ENCODE results near the gene ADAMTS20.
"Not testable (repeated sequence)": the region's sequence is repeated elsewhere in the genome, so short reads cannot be mapped to it uniquely, and the experiment has no call there.

DNA sequence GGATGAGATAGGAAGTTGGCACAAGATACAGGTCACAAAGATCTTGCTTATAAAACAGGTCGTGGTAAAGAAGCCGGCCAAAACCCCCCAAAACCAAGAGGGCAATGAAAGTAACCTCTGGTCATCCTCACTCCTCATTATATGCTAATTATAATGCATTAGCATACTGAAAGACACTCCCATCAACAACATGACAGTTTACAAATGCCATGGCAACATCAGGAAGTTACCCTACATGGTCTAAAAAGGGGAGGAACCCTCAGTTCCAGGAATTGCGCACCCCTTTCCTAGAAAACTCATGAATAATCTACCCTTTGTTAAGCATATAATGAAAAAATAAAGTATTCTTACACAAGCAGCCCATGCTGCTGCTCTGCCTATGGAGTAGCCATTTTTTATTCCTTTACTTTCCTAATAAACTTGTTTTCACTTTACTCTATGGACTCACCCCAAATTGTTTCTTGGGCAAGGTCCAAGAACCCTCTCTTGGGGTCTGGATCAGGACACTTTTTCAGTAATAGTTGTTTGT lies 210.2 kb downstream of the ADAMTS20 start:
- TF ChIP-seq ZNF396 (CRISPR knock-in tag; IDR thresholded peaks at IDR 0.05; ENCODE audit: borderline replicate concordance); ZNF423 (CRISPR knock-in tag; IDR thresholded peaks at IDR 0.05); SMAD3 (CRISPR knock-in tag; IDR thresholded peaks at IDR 0.05; ENCODE audit: borderline replicate concordance): not testable (repeated sequence)
- TF ChIP-seq, protein P1, sequence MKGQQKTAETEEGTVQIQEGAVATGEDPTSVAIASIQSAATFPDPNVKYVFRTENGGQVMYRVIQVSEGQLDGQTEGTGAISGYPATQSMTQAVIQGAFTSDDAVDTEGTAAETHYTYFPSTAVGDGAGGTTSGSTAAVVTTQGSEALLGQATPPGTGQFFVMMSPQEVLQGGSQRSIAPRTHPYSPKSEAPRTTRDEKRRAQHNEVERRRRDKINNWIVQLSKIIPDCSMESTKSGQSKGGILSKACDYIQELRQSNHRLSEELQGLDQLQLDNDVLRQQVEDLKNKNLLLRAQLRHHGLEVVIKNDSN (CRISPR knock-in tag; IDR thresholded peaks at IDR 0.05) = not testable (repeated sequence)
- TF ChIP-seq, protein P2, sequence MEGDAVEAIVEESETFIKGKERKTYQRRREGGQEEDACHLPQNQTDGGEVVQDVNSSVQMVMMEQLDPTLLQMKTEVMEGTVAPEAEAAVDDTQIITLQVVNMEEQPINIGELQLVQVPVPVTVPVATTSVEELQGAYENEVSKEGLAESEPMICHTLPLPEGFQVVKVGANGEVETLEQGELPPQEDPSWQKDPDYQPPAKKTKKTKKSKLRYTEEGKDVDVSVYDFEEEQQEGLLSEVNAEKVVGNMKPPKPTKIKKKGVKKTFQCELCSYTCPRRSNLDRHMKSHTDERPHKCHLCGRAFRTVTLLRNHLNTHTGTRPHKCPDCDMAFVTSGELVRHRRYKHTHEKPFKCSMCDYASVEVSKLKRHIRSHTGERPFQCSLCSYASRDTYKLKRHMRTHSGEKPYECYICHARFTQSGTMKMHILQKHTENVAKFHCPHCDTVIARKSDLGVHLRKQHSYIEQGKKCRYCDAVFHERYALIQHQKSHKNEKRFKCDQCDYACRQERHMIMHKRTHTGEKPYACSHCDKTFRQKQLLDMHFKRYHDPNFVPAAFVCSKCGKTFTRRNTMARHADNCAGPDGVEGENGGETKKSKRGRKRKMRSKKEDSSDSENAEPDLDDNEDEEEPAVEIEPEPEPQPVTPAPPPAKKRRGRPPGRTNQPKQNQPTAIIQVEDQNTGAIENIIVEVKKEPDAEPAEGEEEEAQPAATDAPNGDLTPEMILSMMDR (IDR thresholded peaks at IDR 0.05) = not testable (repeated sequence)
- TF ChIP-seq, protein P3, sequence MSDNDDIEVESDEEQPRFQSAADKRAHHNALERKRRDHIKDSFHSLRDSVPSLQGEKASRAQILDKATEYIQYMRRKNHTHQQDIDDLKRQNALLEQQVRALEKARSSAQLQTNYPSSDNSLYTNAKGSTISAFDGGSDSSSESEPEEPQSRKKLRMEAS (CRISPR knock-in tag; IDR thresholded peaks at IDR 0.05) = not testable (repeated sequence)
- TF ChIP-seq, protein P4, sequence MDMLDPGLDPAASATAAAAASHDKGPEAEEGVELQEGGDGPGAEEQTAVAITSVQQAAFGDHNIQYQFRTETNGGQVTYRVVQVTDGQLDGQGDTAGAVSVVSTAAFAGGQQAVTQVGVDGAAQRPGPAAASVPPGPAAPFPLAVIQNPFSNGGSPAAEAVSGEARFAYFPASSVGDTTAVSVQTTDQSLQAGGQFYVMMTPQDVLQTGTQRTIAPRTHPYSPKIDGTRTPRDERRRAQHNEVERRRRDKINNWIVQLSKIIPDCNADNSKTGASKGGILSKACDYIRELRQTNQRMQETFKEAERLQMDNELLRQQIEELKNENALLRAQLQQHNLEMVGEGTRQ (CRISPR knock-in tag; IDR thresholded peaks at IDR 0.05) = not testable (repeated sequence)

Measured in WTC11 (cell line).